IPS-11a (cell line): Measurements from ENCODE around the gene ZNF280B.

Source experiments
- H3K4me3 ChIP-seq: one replicate; pipeline ENCODE4 v1.5.1; 2013; ENCODE audit warnings: low read depth, low read length, control low read depth

The ZNF280B gene

DNA sequence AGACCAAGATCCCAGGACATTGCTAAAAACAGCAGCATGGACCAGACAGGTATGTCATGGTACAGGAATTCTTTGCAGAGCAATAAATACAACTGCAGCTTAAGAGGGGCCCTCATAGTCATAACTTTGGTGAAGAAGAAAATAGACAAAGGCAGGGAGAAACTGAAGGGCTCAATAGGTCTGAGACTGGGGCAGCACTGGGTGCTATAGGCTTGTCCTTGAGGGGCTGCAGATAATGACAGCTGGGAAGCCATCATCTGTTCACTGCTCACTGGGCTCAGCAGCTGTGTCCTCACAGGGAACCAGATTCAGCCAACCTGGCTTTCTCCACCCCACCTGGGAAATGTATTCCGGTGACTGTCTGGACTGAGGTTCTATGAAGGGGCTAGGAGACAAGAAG is 68.4 kb downstream of the ZNF280B start:
- H3K4me3 ChIP-seq, result no peak overlapping the region
